Fibroblast of villous mesenchyme (primary cell): ENCODE results near the gene SOX10. TPM values are rescaled to one million over a fixed set of nuclear protein-coding genes. Genes with fewer than 3 reads are reported as not detected.

Source experiments
- DNase-seq: peaks from one replicate; pipeline ENCODE4 v3.0.0-alpha.2; 2010; ENCODE audit warnings: low read depth
- H3K4me3 ChIP-seq: 2 replicates; pipeline ENCODE4 v1.5.1; 2011; ENCODE audit warnings: low read depth, mild to moderate bottlenecking, low read length
- CTCF ChIP-seq: IDR thresholded peaks from 2 replicates; pipeline ENCODE4 v1.5.1; 2012; ENCODE audit warnings: low read depth, mild to moderate bottlenecking, low read length; ENCODE audit not compliant: insufficient read depth
- total RNA-seq: library from RNA; depleted of rRNA; stranded (reverse); fragments of >200 nt; gene quantifications from 2 replicates; pipeline ENCODE4 v1.2.3, GENCODE V29; 2012

The SOX10 gene
- total RNA-seq, 1 donor = not detected

- H3K4me3 ChIP-seq = no peak overlapping the region
- no peak for TF ChIP-seq CTCF
- no peak for DNase-seq
These were observed 40.5 kb downstream of the SOX10 start for GRCh38 chr22:37943825-37944198.

- TF ChIP-seq CTCF = no peak
- no peak overlapping the region for H3K4me3 ChIP-seq
- no peak for DNase-seq
These were observed 41.1 kb downstream of the SOX10 start for GRCh38 chr22:37943136-37943824.

- H3K4me3 ChIP-seq = no peak overlapping the region
- no peak for DNase-seq
- TF ChIP-seq CTCF = no peak
These were observed 42.2 kb downstream of the SOX10 start for GRCh38 chr22:37942133-37942532.

GRCh38 chr22:37940698-37941376 is 43.5 kb downstream of the SOX10 start:
- TF ChIP-seq CTCF = no peak
- no peak overlapping the region for H3K4me3 ChIP-seq
- no peak for DNase-seq

GRCh38 chr22:37933711-37934376 is 50.5 kb downstream of the SOX10 start:
- peak; percentile 87 for DNase-seq
- no peak overlapping the region for H3K4me3 ChIP-seq
- TF ChIP-seq CTCF = peak; percentile 99

- DNase-seq = no peak
- no peak overlapping the region for H3K4me3 ChIP-seq
- TF ChIP-seq CTCF = no peak
These were observed 51.4 kb downstream of the SOX10 start for GRCh38 chr22:37932821-37933578.
